AG09309 (cell line): ENCODE measurements around the gene GPR37L1.

Experiments used
- DNase-seq: peaks from one replicate; pipeline ENCODE4 v3.0.0-alpha.2; 2010; ENCODE audit warnings: low read depth
- H3K4me3 ChIP-seq: 2 replicates; pipeline ENCODE4 v1.5.1; 2011; ENCODE audit warnings: mild to moderate bottlenecking, low read depth, low read length, moderate library complexity; ENCODE audit not compliant: control insufficient read depth
- CTCF ChIP-seq: IDR thresholded peaks from 2 replicates; pipeline ENCODE4 v1.5.1; 2011; ENCODE audit warnings: mild to moderate bottlenecking, low read depth, low read length, inconsistent platforms; ENCODE audit not compliant: insufficient read depth, control insufficient read depth; ENCODE audit errors: missing control alignments

Gene GPR37L1

DNA sequence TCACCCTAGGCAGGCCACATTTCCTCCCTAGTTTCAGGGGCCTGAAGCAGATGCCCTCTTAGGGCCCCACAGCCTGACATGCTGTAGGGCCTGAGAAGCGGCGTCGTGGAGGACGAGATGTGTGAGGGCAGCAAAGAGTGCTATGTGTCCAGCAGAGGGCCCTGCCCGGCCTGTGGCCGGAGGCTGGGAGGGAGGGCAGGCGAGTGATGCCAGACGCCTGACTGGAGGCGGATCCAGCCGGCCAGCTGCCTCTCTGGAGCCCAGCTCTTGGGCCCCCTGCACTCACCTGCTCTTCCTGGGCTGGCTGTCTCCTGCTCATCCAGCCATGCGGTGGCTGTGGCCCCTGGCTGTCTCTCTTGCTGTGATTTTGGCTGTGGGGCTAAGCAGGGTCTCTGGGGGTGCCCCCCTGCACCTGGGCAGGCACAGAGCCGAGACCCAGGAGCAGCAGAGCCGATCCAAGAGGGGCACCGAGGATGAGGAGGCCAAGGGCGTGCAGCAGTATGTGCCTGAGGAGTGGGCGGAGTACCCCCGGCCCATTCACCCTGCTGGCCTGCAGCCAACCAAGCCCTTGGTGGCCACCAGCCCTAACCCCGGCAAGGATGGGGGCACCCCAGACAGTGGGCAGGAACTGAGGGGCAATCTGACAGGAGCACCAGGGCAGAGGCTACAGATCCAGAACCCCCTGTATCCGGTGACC lies at the start of gene GPR37L1:
Gene GPR37L1 (plus strand): TSS at position 279 of the 697 bp plus-strand sequence. CDS start 47 bp downstream, at position 326.
- no peak for DNase-seq
- no peak within 1 kb of the TSS for H3K4me3 ChIP-seq
- TF ChIP-seq CTCF: peak; percentile 64

DNA sequence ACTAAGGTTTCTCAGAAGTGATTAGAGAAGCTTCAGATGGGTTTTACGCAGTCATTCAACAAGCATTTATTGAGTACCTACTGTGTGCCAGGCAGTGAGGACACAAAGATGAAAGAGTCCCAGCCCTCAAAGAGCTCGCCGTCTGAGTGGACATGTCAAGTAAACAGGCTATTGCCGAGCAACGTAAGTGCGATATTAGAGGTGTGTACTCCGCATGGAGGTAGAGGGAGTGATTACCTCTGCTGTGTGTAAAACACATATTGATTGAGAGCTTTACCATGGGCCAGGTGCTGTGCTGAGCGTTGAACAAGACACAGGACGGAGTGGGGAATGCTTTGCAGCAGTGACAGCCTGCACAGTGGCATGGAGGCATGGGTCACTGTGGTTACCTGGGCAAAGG lies 49.5 kb upstream of the GPR37L1 start:
- no peak for DNase-seq
- H3K4me3 ChIP-seq: no peak overlapping the region
- TF ChIP-seq CTCF: no peak

- no peak for TF ChIP-seq CTCF
- H3K4me3 ChIP-seq: no peak overlapping the region
- no peak for DNase-seq
Observed at GRCh38 chr1:202074985-202075384, 47.7 kb upstream of the GPR37L1 start.

- H3K4me3 ChIP-seq: no peak overlapping the region
- no peak for TF ChIP-seq CTCF
- DNase-seq: no peak
Observed at GRCh38 chr1:202075389-202075788, 47.3 kb upstream of the GPR37L1 start.

GRCh38 chr1:202076050-202076511 lies 46.6 kb upstream of the GPR37L1 start:
- TF ChIP-seq CTCF: no peak
- no peak for DNase-seq
- H3K4me3 ChIP-seq: no peak overlapping the region

- DNase-seq: no peak
- TF ChIP-seq CTCF: no peak
- no peak overlapping the region for H3K4me3 ChIP-seq
Observed at GRCh38 chr1:202078241-202078640, 44.5 kb upstream of the GPR37L1 start.

- no peak for TF ChIP-seq CTCF
- no peak for DNase-seq
- H3K4me3 ChIP-seq: no peak overlapping the region
Observed at GRCh38 chr1:202081992-202082391, 40.7 kb upstream of the GPR37L1 start.
